ENCODE data around the gene XYLT1.

XYLT1 gene

DNA sequence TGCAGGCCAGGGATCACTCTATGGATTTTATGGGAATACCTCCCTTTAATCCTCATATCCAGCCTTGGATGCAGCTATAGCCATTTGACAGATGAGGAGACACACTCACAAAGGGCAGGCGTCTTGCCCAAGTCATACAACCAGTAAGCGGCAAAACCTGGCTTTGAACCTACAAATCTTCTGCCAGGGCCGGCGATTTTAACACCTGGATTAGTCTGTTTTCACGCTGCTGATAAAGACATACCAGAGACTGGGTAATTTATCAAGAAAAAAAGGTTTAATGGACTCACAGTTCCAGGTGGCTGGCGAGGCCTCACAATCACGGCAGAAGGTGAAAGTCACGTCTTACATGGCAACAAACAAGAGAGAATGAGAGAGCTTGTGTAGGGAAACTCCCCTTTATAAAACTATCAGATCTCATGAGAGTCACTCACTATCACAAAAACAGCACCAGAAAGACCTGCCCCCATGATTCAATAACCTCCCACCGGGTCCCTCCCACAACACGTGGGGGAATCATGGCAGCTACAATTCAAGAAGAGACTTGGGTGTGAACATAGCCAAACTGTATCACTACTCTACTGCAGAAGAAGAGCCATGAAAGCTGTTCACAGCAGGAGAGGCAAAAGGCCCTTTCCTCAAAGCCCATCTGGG lies 67.5 kb downstream of the XYLT1 start:
- no peak for DNase-seq (ENCODE audit: low read depth)

DNA sequence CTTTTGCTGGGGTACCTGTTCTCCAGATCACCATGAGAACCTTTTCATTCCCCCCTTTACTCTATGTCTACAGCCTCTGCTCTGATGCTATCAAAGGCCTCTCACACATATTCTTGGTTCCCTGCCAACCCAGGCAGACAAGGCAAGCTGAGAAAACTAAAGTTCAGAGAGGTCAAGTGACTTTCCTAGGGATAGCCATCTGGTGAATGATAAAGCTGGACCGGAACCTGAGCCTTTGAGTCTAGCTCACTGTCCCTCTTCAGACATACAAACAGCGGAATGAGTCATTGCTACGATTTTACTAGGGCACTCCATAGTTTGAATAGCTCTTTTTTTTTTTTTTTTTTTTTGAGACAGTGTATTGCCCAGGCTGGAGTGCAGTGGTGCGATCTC lies 73.3 kb downstream of the XYLT1 start:
- peak; percentile 51 for DNase-seq (ENCODE audit: low read depth)

DNA sequence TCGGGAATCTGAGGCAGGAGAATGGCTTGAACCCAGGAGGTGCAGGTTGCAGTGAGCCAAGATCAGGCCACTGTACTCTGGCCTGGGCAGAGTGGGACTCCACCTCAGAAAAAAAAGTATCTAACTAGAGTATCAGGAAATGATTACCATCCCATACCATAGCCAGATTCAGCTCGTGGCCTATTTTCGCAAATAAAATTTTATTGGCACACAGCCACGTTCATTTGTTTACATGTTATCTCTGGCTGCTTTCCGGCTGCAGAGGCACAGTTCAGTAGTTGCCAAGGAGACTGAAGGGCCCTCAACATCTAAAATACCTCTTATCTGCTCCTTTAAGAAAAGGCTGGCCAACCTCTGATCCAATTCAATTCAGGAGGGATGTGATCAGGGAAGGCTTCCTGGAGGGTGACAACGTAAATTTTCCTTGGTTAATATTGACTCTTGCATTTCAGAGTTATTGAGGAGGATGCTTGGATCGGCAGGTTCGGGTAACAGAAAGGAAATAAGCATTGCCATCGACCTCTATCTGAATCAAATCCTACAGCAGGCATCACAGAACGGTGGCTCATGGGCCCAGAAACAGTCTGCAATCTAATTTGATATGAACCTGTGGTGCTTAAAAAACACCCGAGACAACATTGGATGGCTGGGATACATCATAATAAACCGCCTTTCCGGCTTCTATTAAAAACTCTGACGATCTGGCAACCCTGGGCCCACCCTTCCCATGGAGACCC lies 73.8 kb downstream of the XYLT1 start:
- peak; percentile 61 for DNase-seq (ENCODE audit: low read depth)

- DNase-seq (ENCODE audit: low read depth): no peak
Observed at GRCh38 chr16:17395849-17396480, 74.8 kb downstream of the XYLT1 start.

GRCh38 chr16:17392857-17393692 lies 77.7 kb downstream of the XYLT1 start:
- no peak for DNase-seq (ENCODE audit: low read depth)

DNA sequence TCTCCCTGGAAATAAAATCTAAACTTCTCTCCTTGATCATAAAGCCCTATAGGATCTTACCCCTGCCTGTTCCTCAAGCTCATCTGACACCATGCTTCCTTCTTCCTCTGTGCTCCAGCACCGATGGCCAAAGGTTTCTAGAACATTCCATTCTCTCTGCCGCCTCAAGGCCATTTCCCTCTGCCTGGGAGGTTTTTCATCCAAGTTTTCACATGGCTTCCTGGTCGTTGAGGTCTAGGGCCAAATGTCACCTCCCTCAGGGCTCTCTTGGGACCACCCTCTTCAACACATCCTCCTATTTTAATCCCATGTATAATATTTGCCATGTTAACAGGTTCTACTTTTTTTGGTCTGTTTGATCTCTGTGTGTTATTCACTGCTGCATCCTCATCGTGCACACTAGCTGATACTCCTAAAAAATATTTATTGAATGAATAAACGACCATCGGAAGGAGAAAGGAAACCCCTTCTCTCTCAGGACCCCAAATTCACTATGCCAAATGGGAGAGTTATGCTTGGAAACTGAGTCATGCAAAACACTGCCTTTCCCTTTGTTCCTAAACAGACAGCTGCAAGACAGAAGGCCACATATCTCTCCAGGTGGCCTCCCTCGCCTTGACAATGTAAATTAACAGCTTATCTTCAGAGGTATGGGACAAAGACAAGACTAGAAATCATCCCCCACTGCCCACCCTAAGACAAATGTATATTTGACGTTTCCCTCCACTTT lies 78.5 kb downstream of the XYLT1 start:
- no peak for DNase-seq (ENCODE audit: low read depth)

DNA sequence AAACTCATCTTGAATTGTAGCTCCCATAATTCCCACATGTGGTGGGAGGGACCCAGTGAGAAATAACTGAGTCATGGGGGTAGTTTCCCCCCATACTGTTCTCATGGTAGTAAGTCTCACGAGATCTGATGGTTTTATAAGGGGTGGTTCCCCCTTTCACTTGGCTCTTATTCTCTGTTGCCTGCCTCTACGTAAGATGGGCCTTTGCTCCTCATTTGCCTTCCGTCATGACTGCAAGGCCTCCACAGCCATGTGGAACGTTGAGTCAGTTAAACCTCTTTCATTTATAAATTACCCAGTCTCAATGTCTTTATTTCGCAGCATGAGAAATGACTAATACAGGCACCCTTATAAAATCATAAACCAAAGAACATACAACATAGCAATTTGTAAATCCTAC lies 79.0 kb downstream of the XYLT1 start:
- no peak for DNase-seq (ENCODE audit: low read depth)

GRCh38 chr16:17389384-17389783 lies 81.4 kb downstream of the XYLT1 start:
- peak; percentile 47 for DNase-seq (ENCODE audit: low read depth)

DNA sequence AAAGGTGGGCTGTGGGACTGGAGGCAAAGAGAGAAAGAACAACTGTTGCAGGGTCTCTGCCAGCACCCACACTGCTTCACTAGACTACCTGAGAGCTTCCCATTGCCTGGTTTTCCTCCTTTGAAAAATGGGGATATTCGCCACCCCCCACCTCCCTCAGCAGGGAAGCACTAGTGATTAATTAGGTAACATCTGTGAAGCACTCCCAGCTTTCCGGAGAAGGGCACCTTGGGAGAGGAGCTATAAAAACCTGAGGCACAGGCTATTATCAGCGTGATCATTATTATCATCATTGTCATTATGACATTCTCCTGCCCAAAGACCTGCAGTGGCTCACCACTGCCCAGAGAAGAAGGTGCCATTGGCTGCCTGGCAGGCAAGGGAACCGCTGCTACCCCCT lies 83.5 kb downstream of the XYLT1 start:
- no peak for DNase-seq (ENCODE audit: low read depth)

- no peak for DNase-seq (ENCODE audit: low read depth)
Observed at GRCh38 chr16:17386229-17386628, 84.5 kb downstream of the XYLT1 start.

- DNase-seq (ENCODE audit: low read depth): no peak
Observed at GRCh38 chr16:17384471-17384870, 86.3 kb downstream of the XYLT1 start.

- DNase-seq (ENCODE audit: low read depth): no peak
Observed at GRCh38 chr16:17382949-17383863, 87.6 kb downstream of the XYLT1 start.

DNA sequence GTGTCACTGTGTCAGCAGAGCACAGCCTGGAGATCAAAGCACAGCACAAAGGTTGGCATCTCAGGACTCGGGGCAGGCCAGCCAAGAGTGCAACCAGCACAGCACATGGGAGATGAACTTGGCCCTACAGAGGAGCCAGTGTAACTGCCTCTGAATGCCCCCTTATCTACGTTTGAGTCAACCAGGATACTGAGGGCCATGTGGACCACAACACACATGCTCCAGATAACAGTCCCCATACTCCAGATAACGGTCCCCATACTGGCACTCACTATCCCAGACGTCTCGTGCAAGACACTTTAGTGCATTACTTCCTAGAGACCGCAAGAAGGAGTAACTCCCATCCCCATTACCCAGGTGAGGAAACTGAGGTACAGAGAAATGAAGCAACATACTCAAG lies 88.2 kb downstream of the XYLT1 start:
- DNase-seq (ENCODE audit: low read depth): no peak

- no peak for DNase-seq (ENCODE audit: low read depth)
Observed at GRCh38 chr16:17381784-17382183, 89.0 kb downstream of the XYLT1 start.

- DNase-seq (ENCODE audit: low read depth): no peak
Observed at GRCh38 chr16:17380613-17381012, 90.1 kb downstream of the XYLT1 start.

DNA sequence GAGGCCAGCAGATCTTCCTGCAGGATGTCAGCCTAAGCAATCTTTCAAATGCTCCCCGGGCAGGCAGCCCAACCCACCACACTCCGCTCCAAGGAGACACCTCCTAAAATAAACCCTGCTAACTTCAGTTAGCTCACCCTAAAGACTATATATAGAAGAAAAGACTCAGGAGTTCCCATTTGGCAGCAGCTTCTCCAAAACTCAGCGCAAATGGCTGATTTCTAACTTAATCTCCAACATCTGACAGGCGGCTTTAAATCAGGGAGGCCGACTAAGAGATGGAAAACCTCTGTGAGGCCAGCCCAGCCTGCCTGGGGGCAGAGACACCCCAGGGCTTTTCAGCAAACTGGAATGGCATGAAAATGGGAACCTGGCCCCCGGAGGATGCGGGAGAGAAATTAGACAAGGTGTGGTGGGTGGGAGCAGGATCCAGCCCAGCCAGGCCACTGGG lies 91.6 kb downstream of the XYLT1 start:
- DNase-seq (ENCODE audit: low read depth): peak; percentile 49

DNA sequence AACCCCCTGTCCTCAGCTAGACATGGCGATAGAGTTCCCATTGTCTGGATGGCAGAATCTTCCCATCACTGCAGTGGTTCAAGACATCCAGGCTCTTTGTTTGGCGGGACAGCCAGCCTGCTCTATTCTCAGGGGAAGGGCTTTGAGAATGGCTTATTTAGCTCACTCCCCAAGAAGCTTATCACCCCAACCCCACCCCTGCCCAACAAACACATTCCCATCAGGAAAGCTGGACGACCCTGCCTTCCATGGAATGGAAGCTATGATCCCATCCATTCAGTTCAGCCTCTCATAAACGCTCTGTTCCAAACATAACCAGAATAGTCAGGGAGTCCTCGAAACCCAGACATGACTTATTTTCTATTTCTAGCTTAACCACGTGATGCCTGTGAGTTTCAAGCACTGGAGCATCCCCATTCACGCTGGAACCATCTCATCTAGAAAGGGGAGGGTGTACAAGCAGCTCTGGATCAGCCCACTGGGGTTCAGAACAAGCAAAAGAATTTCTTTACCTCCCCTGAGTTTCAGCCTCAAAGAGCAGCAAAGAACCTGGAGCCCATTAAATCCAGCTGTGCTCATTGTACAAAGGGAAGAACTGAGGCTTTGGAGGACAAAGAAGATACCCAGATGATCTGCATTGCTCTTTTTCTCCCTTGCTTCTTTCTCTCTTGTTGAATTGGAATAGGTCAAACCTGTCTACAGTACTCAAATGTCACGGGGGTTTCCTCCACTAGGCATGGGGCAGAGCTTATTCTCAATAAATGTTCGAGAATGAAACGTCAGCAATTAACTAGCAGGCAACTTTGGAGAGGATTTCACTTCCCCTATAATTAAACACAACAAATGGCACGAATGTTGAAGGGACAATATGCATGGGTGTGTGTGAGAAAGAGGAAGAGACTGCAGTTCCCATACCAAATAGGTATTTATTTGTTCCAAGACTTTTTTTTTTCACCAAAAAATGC lies 93.1 kb downstream of the XYLT1 start:
- DNase-seq (ENCODE audit: low read depth): no peak

DNA sequence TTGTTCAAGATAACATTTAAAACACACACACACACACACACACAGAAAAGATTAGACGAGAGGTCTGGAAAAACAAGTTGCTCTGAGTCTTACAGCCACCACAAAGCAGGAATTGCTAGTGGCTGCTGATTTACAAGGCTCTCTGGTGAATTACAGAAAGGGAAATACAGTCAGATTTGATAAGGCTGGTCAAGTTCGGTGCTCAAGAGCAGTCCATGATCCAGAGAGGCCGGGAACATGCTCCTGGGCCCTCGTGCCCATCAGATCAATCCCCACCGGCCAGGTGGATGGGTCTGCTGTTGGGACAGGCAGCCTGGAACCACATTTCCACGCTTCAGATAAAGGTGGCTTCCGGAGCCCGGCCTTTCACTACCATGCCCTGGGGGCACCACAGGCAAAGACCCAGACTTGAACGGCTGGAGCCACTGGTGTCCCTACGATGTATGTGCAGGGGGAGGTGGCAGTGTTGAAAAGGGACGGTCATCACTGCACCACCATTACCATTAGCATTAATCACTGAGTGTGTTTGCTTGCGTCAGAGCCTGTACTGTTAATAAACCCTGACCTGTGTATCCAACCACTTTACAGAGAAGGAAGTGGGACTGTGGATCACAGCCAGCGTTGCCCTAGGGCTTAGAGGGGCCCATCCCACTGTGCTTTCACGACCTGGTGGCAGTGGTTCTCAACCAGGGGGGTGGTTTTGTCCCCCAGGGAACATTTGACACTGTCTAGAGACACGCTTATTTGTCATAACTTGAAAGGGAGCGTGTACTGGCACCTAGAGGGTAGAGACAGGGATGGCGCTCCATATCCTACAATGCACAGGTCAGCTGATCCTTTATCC lies 95.1 kb downstream of the XYLT1 start:
- DNase-seq (ENCODE audit: low read depth): no peak

Data from amniotic epithelial cell (primary cell).